ENCODE results near the gene CDH23. TPM values are rescaled to one million over a fixed set of nuclear protein-coding genes. Genes with fewer than 3 reads are reported as not detected.

Gene CDH23
- polyA plus RNA-seq, 1 donor from 2014 or later, result 6.6 TPM

GRCh38 chr10:71790749-71791440 is 394.2 kb downstream of the CDH23 start:
- H3F3A ChIP-seq (ENCODE audit: insufficient read depth, low read length, poor library complexity, severe bottlenecking), result no peaks in the 10 kb centered on the region
- no peak overlapping the region for H3K4me3 ChIP-seq (ENCODE audit: low read length)
- H3K9me2 ChIP-seq (ENCODE audit: insufficient read depth, low read length), result no peaks in the 10 kb centered on the region
- no peak overlapping the region for H3K9ac ChIP-seq (ENCODE audit: low read length)
- no peaks in the 10 kb centered on the region for H3K27me3 ChIP-seq (ENCODE audit: insufficient read depth, low read depth, low read length)
- H3K9me3 ChIP-seq (ENCODE audit: low read length), result no peaks in the 10 kb centered on the region
- H3K79me2 ChIP-seq (replicated peaks; ENCODE audit: insufficient read depth, low read length), result no peaks in the 10 kb centered on the region
- no peaks in the 10 kb centered on the region for H3K36me3 ChIP-seq (ENCODE audit: insufficient read depth, low read length)
- H3K27ac ChIP-seq (ENCODE audit: low read length), result no peak overlapping the region
- H2AFZ ChIP-seq (ENCODE audit: low read depth, low read length), result no peak overlapping the region
- no peaks in the 10 kb centered on the region for H4K20me1 ChIP-seq (ENCODE audit: insufficient read depth)
- TF ChIP-seq MXI1 (conservative IDR thresholded peaks at IDR 0.05; ENCODE audit: poor library complexity, severe bottlenecking) (no peak), SMC3 (conservative IDR thresholded peaks at IDR 0.05; ENCODE audit: poor library complexity) (no peak), EZH2 (IDR thresholded peaks at IDR 0.05; ENCODE audit: borderline replicate concordance, insufficient read depth, low read length, poor library complexity, severe bottlenecking) (no peak), POLR2AphosphoS5 (IDR thresholded peaks at IDR 0.05) (no peak), REST (IDR thresholded peaks at IDR 0.05; ENCODE audit: borderline replicate concordance) (no peak), RAD21 (conservative IDR thresholded peaks at IDR 0.05) (no peak), CTCF (IDR thresholded peaks at IDR 0.05; ENCODE audit: poor library complexity, severe bottlenecking) (no peak), EP300 (conservative IDR thresholded peaks at IDR 0.05; ENCODE audit: poor library complexity, severe bottlenecking) (no peak), TAF1 (IDR thresholded peaks at IDR 0.05; ENCODE audit: low read depth) (no peak)
- H3K4me2 ChIP-seq (ENCODE audit: low read length), result no peak overlapping the region

- Histone ChIP-seq H3K4me3 (ENCODE audit: low read length) (no peak overlapping the region), H3K9me2 (ENCODE audit: insufficient read depth, low read length) (no peaks in the 10 kb centered on the region), H3K79me2 (replicated peaks; ENCODE audit: insufficient read depth, low read length) (no peaks in the 10 kb centered on the region), H3K27ac (ENCODE audit: low read length) (no peak overlapping the region), H2AFZ (ENCODE audit: low read depth, low read length) (no peak overlapping the region), H4K20me1 (ENCODE audit: insufficient read depth) (no peaks in the 10 kb centered on the region), H3K27me3 (ENCODE audit: insufficient read depth, low read depth, low read length) (no peaks in the 10 kb centered on the region), H3K9ac (ENCODE audit: low read length) (no peak overlapping the region), H3K36me3 (ENCODE audit: insufficient read depth, low read length) (no peaks in the 10 kb centered on the region), H3K4me2 (ENCODE audit: low read length) (no peak overlapping the region), H3F3A (ENCODE audit: insufficient read depth, low read length, poor library complexity, severe bottlenecking) (no peaks in the 10 kb centered on the region), H3K9me3 (ENCODE audit: low read length) (no peaks in the 10 kb centered on the region)
- no peak for TF ChIP-seq EZH2 (IDR thresholded peaks at IDR 0.05; ENCODE audit: borderline replicate concordance, insufficient read depth, low read length, poor library complexity, severe bottlenecking)
- no peak for TF ChIP-seq SMC3 (conservative IDR thresholded peaks at IDR 0.05; ENCODE audit: poor library complexity)
- no peak for TF ChIP-seq RAD21 (conservative IDR thresholded peaks at IDR 0.05)
- TF ChIP-seq MXI1 (conservative IDR thresholded peaks at IDR 0.05; ENCODE audit: poor library complexity, severe bottlenecking), result no peak
- no peak for TF ChIP-seq REST (IDR thresholded peaks at IDR 0.05; ENCODE audit: borderline replicate concordance)
These were observed 398.5 kb downstream of the CDH23 start for GRCh38 chr10:71795248-71795647.

All from neural cell (in vitro differentiated cells).